ENCODE data around the gene HS6ST3. TPM values are rescaled to one million over a fixed set of nuclear protein-coding genes. Genes with fewer than 3 reads are reported as not detected.

Gene HS6ST3
- total RNA-seq, 1 experiment from 2014 or later = 0.11 TPM

GRCh38 chr13:96238241-96238640 lies 148.3 kb downstream of the HS6ST3 start:
- H3K36me3 ChIP-seq (ENCODE audit: low read depth, low read length) = no peaks in the 10 kb centered on the region
- peak overlapping the region; percentile 59 for H3K27ac ChIP-seq (ENCODE audit: low read length)
- no TSS peak for BruUV-seq (replicated peaks)
- ChIA-PET CTCF (no interaction called here), POLR2A (ENCODE audit: unreplicated experiment) (no interaction called here)
- no peaks in the 10 kb centered on the region for H3K79me2 ChIP-seq (ENCODE audit: low read length)
- H4K20me1 ChIP-seq (ENCODE audit: low read length) = no peaks in the 10 kb centered on the region
- H3K9me3 ChIP-seq (ENCODE audit: low read length) = no peaks in the 10 kb centered on the region
- H3K27me3 ChIP-seq (ENCODE audit: low read length) = no peaks in the 10 kb centered on the region
- no peak overlapping the region for H3K9ac ChIP-seq (ENCODE audit: low read length)
- no peak for DNase-seq
- H3K4me3 ChIP-seq (ENCODE audit: low read length) = no peak overlapping the region
- H3K4me2 ChIP-seq (ENCODE audit: low read length) = no peak overlapping the region
- no peak for ATAC-seq
- peaks cover 7% of the 10 kb centered on the region; the same call in 1 of the 2 replicates for H3K4me1 ChIP-seq (ENCODE audit: insufficient read depth, low read length)
- intact Hi-C loops (cut with micrococcal nuclease) = no loop called here
- H3F3A ChIP-seq (ENCODE audit: low read length, unreplicated experiment) = no peaks in the 10 kb centered on the region
- H3K9me2 ChIP-seq (replicated peaks; ENCODE audit: low read length) = no peaks in the 10 kb centered on the region
- no peak overlapping the region for H2AFZ ChIP-seq (ENCODE audit: low read length)
- TF ChIP-seq, protein P1, sequence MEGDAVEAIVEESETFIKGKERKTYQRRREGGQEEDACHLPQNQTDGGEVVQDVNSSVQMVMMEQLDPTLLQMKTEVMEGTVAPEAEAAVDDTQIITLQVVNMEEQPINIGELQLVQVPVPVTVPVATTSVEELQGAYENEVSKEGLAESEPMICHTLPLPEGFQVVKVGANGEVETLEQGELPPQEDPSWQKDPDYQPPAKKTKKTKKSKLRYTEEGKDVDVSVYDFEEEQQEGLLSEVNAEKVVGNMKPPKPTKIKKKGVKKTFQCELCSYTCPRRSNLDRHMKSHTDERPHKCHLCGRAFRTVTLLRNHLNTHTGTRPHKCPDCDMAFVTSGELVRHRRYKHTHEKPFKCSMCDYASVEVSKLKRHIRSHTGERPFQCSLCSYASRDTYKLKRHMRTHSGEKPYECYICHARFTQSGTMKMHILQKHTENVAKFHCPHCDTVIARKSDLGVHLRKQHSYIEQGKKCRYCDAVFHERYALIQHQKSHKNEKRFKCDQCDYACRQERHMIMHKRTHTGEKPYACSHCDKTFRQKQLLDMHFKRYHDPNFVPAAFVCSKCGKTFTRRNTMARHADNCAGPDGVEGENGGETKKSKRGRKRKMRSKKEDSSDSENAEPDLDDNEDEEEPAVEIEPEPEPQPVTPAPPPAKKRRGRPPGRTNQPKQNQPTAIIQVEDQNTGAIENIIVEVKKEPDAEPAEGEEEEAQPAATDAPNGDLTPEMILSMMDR (conservative IDR thresholded peaks at IDR 0.05; ENCODE audit: low read depth, low read length) = no peak

DNA sequence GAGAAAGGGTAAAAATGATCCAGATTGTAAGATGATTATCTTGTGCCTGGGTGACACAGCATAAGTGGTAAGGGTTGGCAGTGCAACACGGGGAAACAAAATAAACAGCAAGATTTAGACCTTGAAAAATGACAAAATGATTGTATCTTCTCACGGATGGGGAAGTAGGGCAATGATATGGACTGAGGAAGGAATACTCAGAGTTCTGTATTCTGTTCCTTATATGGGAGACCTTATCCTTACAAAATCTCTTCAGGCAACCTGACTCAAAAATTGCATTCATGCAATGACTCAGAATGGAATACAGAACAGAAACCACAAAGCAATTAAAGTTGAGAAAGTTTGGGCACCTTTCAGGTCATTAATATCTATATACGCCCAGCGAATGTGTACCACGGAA lies 149.0 kb downstream of the HS6ST3 start:
- Histone ChIP-seq H3K36me3 (ENCODE audit: low read depth, low read length) (no peaks in the 10 kb centered on the region), H3K79me2 (ENCODE audit: low read length) (no peaks in the 10 kb centered on the region), H3K4me2 (ENCODE audit: low read length) (no peak overlapping the region), H3K4me3 (ENCODE audit: low read length) (no peak overlapping the region), H3K4me1 (ENCODE audit: insufficient read depth, low read length) (peaks cover 7% of the 10 kb centered on the region; the same call in 1 of the 2 replicates), H3K27me3 (ENCODE audit: low read length) (no peaks in the 10 kb centered on the region), H3K9ac (ENCODE audit: low read length) (no peak overlapping the region), H3K9me3 (ENCODE audit: low read length) (no peaks in the 10 kb centered on the region), H2AFZ (ENCODE audit: low read length) (no peak overlapping the region), H3K27ac (ENCODE audit: low read length) (peak overlapping the region; percentile 26), H4K20me1 (ENCODE audit: low read length) (no peaks in the 10 kb centered on the region), H3K9me2 (replicated peaks; ENCODE audit: low read length) (no peaks in the 10 kb centered on the region), H3F3A (ENCODE audit: low read length, unreplicated experiment) (no peaks in the 10 kb centered on the region)
- intact Hi-C loops (cut with micrococcal nuclease) = no loop called here
- ATAC-seq (no peak), DNase-seq (peak; percentile 47)
- BruUV-seq (replicated peaks) = no TSS peak
- ChIA-PET CTCF (no interaction called here), POLR2A (ENCODE audit: unreplicated experiment) (no interaction called here)
- TF ChIP-seq EZH2 (IDR thresholded peaks at IDR 0.05; ENCODE audit: low read length, unreplicated experiment) (no peak), EZH2phosphoT487 (IDR thresholded peaks at IDR 0.05; ENCODE audit: borderline replicate concordance, low read length) (no peak)
- TF ChIP-seq, protein P1 (conservative IDR thresholded peaks at IDR 0.05; ENCODE audit: low read depth, low read length) = no peak

- TF ChIP-seq EZH2 (IDR thresholded peaks at IDR 0.05; ENCODE audit: low read length, unreplicated experiment) = no peak
- no peak for TF ChIP-seq EZH2phosphoT487 (IDR thresholded peaks at IDR 0.05; ENCODE audit: borderline replicate concordance, low read length)
- TF ChIP-seq, protein P1 (conservative IDR thresholded peaks at IDR 0.05; ENCODE audit: low read depth, low read length) = no peak
- no peak for DNase-seq
- Histone ChIP-seq H2AFZ (ENCODE audit: low read length) (no peak overlapping the region), H3K4me1 (ENCODE audit: insufficient read depth, low read length) (peaks cover 6% of the 10 kb centered on the region; the same call in 1 of the 2 replicates), H4K20me1 (ENCODE audit: low read length) (no peaks in the 10 kb centered on the region), H3F3A (ENCODE audit: low read length, unreplicated experiment) (no peaks in the 10 kb centered on the region), H3K9me2 (replicated peaks; ENCODE audit: low read length) (no peaks in the 10 kb centered on the region), H3K4me3 (ENCODE audit: low read length) (no peak overlapping the region), H3K27me3 (ENCODE audit: low read length) (no peaks in the 10 kb centered on the region), H3K79me2 (ENCODE audit: low read length) (no peaks in the 10 kb centered on the region), H3K9ac (ENCODE audit: low read length) (no peak overlapping the region), H3K36me3 (ENCODE audit: low read depth, low read length) (no peaks in the 10 kb centered on the region), H3K9me3 (ENCODE audit: low read length) (no peaks in the 10 kb centered on the region), H3K27ac (ENCODE audit: low read length) (no peak overlapping the region), H3K4me2 (ENCODE audit: low read length) (no peak overlapping the region)
- ChIA-PET CTCF (no interaction called here), POLR2A (ENCODE audit: unreplicated experiment) (no interaction called here)
- no TSS peak for BruUV-seq (replicated peaks)
- intact Hi-C loops (cut with micrococcal nuclease) = no loop called here
- no peak for ATAC-seq
Measured at GRCh38 chr13:96243376-96243775, 153.5 kb downstream of the HS6ST3 start.

Measured in PC-3 (cell line).